ENCODE results near the gene ANKRD62.
"Not testable (repeated sequence)": the region's sequence is repeated elsewhere in the genome, so short reads cannot be mapped to it uniquely, and the experiment has no call there.

Gene ANKRD62

DNA sequence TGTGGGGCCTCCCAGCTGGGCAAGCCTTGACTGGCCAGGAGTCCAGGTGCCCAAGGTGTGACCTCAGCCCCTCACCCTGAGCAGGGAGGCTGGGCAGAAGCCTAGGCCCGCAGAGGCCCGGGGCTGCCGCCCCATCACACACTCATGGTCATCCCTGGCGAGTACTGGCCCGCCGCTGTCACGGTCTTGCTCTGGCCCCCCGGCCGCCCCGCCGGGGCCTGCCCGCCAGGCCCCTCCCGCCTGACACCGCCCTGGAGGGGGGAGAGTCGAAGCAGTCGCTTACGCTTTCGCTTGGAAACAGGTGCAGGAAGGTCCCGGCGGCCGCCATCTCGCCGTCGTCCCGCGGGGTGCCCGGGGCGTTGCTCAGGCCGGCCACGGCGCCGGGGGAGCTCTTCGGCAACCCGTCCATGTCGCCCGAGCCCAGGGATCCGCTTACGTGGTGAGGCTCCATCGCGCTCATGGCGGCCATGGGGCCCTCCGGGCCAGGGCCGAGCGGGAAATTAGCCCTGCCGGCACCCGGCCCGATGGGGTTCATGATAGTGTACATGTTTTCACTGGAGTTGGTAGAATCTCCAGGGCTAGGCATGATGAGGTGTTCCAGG is 26.6 kb upstream of the ANKRD62 start:
- no peak for DNase-seq

DNA sequence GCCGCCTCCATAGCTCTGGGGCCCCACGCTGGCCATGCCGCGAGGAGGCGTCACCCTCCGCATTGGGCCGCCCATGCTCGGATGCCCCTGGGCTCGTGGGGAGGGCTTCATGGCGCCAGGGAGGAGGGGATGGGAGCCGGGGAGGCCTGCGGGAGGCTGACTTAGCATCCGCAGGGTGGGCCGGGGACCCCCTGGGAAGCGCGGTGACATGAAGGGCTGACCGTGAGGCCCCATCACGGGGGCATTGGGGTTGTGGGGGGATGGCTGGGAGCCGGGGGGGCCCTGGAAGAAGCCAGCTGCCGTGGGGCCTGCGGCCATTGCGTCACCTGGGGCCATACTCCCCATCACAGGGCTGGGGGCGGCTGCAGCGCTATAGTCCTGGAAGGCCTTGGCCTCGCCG is 26.0 kb upstream of the ANKRD62 start:
- DNase-seq: no peak

DNA sequence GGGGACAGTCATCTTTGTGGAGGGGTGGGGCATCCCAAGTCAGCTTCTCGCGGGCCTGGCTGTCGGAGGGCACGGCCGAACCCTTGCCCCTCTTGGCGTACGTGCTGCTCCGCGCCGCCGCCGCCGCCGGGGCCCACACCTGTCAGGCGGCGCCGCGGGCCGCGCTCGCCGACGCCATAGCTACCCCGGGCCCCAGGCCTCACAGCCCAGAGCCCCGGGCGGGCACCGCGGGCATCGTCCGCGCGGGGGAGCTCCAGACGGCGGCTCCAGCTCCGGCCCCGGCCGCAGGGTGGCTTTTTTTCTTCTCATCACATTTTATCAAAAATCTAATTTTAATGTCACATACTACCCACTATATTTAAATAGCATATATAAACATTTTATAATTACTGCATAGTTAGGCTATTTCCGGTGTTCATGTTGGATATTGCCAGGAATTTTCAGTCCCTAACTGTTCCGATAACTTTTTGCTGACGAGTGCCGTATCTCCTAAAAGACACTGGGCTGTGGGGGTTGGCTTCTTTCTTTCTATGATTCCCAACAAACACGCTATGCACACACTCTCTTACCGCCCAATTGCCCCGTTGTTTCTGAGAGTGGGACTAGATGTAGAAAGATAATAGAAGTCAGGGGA is 25.2 kb upstream of the ANKRD62 start:
- not testable (repeated sequence) for DNase-seq

GRCh38 chr18:12068950-12069320 is 24.7 kb upstream of the ANKRD62 start:
- no peak for DNase-seq

- DNase-seq: not testable (repeated sequence)
Measured at GRCh38 chr18:12071066-12071465, 22.6 kb upstream of the ANKRD62 start.

DNA sequence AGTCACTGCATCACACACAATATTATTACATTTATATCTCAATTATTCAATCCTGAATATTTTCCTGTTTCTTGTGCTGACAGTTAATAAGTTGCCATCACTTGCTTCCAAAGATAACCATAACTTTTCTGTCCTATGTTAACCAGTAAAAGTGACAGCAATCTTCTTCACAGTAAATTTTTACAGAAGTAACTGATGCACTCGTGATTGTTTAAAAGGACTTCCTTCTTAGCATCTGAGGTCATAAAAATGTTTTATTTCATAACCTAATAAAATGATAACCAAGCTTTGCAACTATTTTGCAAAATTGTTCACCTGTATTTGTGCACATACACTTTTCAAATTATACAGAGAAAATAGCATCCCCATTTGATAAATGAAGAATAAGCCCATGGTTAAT is 20.6 kb upstream of the ANKRD62 start:
- DNase-seq: no peak

GRCh38 chr18:12074736-12075135 is 18.9 kb upstream of the ANKRD62 start:
- no peak for DNase-seq

DNA sequence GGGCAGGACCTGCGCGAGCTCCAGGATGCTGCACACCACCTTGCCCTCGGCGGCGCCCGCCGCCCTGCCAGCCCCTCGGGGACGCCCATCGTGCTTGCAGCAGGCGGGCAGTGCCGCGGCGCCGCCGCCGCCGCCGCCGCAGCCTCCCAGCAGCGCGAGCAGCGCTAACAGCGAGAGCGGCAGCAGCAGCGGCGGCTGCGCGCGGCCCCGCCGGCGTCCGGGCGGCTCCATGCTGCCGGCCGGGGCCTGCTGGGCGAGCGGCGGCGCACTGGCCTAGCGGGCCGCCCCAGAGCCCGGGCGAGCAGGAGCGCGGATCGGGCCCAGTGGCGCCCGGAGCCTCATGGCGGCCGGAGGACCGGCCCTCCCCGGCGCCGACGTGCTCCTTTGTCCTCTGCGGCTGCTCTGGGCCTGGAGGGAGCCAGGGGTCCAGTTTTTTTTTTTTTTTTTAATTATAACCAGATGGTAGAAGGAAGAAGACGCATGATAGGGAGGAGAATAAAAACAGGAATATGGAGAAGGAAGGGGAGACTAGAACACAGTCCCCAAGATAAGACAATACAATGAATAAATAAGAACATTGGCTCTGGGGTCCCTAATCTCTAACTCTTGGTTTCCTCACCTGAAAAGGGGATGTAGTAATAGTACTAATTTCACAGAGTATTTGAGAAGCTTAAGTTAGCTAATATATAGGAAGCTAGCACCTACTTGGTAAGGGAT is 17.1 kb upstream of the ANKRD62 start:
- no peak for DNase-seq

- not testable (repeated sequence) for DNase-seq
Measured at GRCh38 chr18:12077994-12078393, 15.6 kb upstream of the ANKRD62 start.

- no peak for DNase-seq
Measured at GRCh38 chr18:12079491-12080237, 14.0 kb upstream of the ANKRD62 start.

DNA sequence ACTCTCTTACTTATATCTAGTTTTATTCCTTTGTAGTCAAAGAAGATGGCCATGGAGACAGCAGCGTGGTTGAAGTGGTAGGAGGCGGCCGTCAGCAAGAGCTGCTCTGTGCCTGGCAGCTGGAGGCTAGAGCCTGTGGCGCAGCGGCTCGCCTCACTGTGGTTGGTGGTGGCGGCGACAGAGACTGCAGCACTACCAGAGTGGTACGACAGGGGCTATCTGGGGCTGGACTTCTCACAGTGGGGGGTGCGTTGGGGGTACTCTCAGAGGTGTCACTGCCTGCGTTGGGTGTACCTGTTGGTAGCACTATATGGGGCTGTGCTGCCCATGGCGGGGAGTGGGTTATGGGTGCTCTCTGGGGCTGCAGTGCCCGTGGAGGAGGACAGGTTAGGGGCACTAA is 8.5 kb upstream of the ANKRD62 start:
- DNase-seq: no peak

DNA sequence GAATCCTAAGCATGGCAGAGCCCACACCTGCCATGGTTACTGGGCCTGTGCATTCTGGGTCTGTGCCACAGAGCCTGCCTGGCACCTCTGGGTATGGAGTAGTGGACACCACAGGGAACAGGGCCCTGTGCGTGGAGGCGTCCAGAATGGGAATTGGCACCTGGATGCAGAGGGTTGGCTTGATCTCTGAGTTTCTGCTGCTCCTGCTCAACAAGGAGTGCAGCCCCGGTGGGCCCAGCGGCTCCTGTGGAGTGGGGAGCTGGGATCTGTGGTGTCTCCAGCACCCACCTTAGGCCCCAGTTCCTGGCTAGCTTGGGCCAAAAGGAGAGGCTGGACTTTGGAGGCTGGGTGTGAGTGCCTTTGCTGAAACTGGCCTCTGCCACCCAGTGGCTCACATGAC is 7.9 kb upstream of the ANKRD62 start:
- DNase-seq: no peak

GRCh38 chr18:12086249-12086648 is 7.4 kb upstream of the ANKRD62 start:
- DNase-seq: no peak

GRCh38 chr18:12086677-12087470 is 6.8 kb upstream of the ANKRD62 start:
- no peak for DNase-seq

GRCh38 chr18:12087471-12088025 is 6.1 kb upstream of the ANKRD62 start:
- no peak for DNase-seq

DNA sequence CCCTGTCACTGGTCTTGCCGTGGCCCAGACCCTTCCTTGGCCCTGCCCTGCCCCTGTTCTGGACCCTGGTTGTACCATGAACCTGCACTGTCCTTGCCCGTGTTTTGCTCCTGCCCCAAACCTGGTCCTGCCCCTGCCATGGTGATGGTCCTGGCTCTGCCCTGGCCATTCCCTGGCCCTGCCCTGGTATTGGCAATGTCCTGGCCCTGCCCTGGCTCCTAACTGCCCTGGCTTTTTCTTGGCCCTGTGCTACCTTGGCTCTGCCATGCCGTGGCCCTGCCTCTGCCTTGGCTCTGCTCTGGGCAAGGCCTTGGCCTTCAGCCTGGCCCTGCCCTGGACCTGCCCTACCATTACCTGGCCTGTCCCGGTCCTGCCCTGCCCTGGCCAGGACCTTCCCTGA is 5.5 kb upstream of the ANKRD62 start:
- no peak for DNase-seq

- DNase-seq: no peak
Measured at GRCh38 chr18:12088731-12089375, 4.8 kb upstream of the ANKRD62 start.

- DNase-seq: no peak
Measured at GRCh38 chr18:12091538-12092141, 2.0 kb upstream of the ANKRD62 start.

DNA sequence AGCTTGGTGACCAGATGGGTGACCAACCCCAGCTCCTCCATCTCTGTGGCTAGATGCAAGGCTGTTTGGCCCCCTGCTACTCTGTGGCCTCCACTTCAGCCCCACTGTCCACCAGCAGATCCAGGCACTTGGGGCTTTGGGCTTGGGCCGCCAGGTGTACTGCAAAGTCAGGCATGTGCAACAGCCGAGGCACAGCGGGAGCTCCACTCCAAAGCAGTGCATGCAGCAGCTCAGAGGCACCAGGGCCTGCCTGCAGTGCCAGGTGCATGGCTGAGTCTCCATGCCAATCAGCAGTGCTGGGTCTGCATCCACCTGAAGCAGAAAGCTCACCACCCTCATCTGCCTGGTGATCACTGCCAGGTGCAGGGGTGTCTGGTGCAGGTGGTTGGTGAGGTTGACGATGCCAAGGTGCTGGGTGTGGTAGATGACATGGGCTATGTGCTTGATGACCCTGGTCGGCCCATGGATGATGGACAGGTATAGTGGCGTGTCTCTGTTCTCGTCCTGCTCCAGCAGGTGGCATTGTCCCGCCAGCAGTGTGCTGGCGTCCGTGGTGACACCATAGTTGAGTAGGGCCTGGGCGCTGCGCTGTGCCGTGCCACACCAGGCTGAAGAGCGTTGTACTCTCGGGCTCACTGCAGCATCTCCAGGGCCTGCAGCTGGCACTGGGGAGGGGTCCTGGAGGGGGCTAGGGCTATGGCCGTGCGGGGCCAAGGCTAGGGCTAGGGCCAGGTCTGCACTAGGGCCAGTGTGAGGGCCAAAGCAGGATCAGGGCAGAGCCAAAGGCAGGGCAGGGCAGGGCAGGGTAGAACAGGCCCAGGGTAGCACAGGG is 1.0 kb upstream of the ANKRD62 start:
- DNase-seq: no peak

GRCh38 chr18:12098374-12098773 is 4.7 kb downstream of the ANKRD62 start:
- no peak for DNase-seq

DNA sequence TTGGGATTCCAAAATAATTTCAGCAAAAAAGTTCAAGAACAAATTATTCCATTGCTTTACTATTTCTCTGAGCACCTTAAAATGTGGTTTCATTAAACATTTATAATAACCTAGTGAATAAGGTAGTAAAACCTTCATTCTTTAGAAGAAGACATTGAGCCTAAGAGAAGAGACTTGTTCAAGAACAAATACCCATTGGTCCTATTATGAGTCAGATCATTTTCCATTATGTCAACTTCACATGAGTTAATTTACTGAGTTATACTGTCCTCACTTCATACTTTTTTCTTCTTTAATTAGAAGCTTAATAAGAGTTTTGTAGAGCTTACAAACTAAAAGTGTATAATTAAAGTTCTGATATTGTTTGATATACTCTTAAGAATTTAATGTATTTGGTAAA is 5.5 kb downstream of the ANKRD62 start:
- no peak for DNase-seq

Measured in activated naive CD4-positive, alpha-beta T cell (primary cell).